Measurements from ENCODE around the gene HNRNPU. TPM values are rescaled to one million over a fixed set of nuclear protein-coding genes. Genes with fewer than 3 reads are reported as not detected.

HNRNPU gene
- total and polyA plus RNA-seq, 2 experiments from 2014 or later, result 166 to 226 TPM

DNA sequence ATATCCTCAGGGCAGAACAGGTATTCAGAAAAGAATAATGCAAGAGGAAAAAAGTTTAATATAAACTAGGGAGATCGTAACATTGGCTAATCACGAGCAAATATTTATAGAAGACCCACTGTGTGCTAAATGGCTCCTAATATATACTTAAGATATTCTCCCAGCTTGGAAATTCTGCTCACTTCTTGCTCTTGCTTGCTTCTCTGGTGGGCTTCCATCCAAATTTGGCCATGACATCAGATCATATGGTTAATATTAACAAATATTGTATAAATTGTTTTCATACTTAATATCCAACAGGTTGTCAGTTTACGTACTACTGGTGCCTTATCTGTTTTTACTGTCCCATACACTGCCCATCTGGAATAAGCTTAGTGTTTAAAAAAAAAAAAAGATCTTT is 27.8 kb downstream of the HNRNPU start:
- H3K79me2 ChIP-seq (ENCODE audit: insufficient read depth), result peaks cover 58% of the 10 kb centered on the region
- no peaks in the 10 kb centered on the region for H4K20me1 ChIP-seq (ENCODE audit: insufficient read depth)
- H3K36me3 ChIP-seq (ENCODE audit: low read depth), result peaks cover 20% of the 10 kb centered on the region
- peak overlapping the region; percentile 95 for H3K4me3 ChIP-seq
- H3K9me3 ChIP-seq (ENCODE audit: low read depth), result no peaks in the 10 kb centered on the region
- DNase-seq, result peak; percentile 59
- TF ChIP-seq EZH2phosphoT487 (IDR thresholded peaks at IDR 0.05; ENCODE audit: insufficient read depth, low read depth) (no peak), EZH2 (IDR thresholded peaks at IDR 0.05; ENCODE audit: insufficient read depth, poor library complexity, severe bottlenecking) (no peak)
- peaks cover 72% of the 10 kb centered on the region for H3F3A ChIP-seq (ENCODE audit: insufficient read depth)
- H3K27me3 ChIP-seq (replicated peaks; ENCODE audit: insufficient read depth), result no peaks in the 10 kb centered on the region
- peaks cover 25% of the 10 kb centered on the region for H3K4me1 ChIP-seq (ENCODE audit: insufficient read depth)
- H3K27ac ChIP-seq, result peak overlapping the region; percentile 99
- peak overlapping the region; percentile 80; the same call in 1 of the 2 replicates for H2AFZ ChIP-seq
- whole genome bisulfite sequencing, 2 experiments (ENCODE audit: low coverage in 1 of 2, low lambda C conversion rate in 2 of 2, missing lambda C conversion rate in 2 of 2), result 3 to 4% methylated on average over 3 of the region's 3 CpGs
- H3K9ac ChIP-seq, result peak overlapping the region; percentile 98
- H3K4me2 ChIP-seq (ENCODE audit: unreplicated experiment), result peak overlapping the region; percentile 99
- no peaks in the 10 kb centered on the region for H3K9me2 ChIP-seq (ENCODE audit: insufficient read depth)
- in situ Hi-C loops (cut with MboI), result no loop called here

DNA sequence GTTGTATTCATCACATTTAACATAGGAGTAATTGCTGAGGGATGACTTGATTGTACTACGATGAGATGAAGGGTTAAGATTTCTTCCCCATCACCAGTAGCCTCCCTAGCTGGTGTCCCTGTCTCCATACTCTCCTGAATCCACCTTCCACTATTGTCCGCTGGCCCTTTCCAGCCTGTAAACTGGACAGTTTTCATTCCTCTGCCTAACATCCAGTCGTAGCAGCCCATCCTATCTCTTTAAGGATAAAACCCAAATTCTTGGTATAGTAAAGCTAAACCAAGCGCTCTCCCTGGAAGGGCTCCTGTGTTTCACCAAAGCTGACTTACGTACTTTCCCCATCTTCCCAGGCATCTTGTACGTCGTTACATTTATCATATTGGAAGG is 28.2 kb downstream of the HNRNPU start:
- H3K9me3 ChIP-seq (ENCODE audit: low read depth), result no peaks in the 10 kb centered on the region
- H4K20me1 ChIP-seq (ENCODE audit: insufficient read depth), result no peaks in the 10 kb centered on the region
- peak overlapping the region; percentile 80 for H2AFZ ChIP-seq
- DNase-seq, result peak; percentile 60
- no peaks in the 10 kb centered on the region for H3K27me3 ChIP-seq (replicated peaks; ENCODE audit: insufficient read depth)
- peaks cover 25% of the 10 kb centered on the region for H3K4me1 ChIP-seq (ENCODE audit: insufficient read depth)
- H3K36me3 ChIP-seq (ENCODE audit: low read depth), result peaks cover 15% of the 10 kb centered on the region
- TF ChIP-seq EZH2 (IDR thresholded peaks at IDR 0.05; ENCODE audit: insufficient read depth, poor library complexity, severe bottlenecking), result no peak
- TF ChIP-seq EZH2phosphoT487 (IDR thresholded peaks at IDR 0.05; ENCODE audit: insufficient read depth, low read depth), result no peak
- H3K79me2 ChIP-seq (ENCODE audit: insufficient read depth), result peaks cover 54% of the 10 kb centered on the region
- H3K4me3 ChIP-seq, result peak overlapping the region; percentile 95
- peak overlapping the region; percentile 99 for H3K27ac ChIP-seq
- H3K9ac ChIP-seq, result peak overlapping the region; percentile 98
- peaks cover 68% of the 10 kb centered on the region for H3F3A ChIP-seq (ENCODE audit: insufficient read depth)
- WGBS, 2 experiments (ENCODE audit: low coverage in 1 of 2, low lambda C conversion rate in 2 of 2, missing lambda C conversion rate in 2 of 2), result 2 to 3% methylated on average over 7 of the region's 7 CpGs
- in situ Hi-C loops (cut with MboI), result no loop called here
- no peaks in the 10 kb centered on the region for H3K9me2 ChIP-seq (ENCODE audit: insufficient read depth)
- H3K4me2 ChIP-seq (ENCODE audit: unreplicated experiment), result peak overlapping the region; percentile 99

DNA sequence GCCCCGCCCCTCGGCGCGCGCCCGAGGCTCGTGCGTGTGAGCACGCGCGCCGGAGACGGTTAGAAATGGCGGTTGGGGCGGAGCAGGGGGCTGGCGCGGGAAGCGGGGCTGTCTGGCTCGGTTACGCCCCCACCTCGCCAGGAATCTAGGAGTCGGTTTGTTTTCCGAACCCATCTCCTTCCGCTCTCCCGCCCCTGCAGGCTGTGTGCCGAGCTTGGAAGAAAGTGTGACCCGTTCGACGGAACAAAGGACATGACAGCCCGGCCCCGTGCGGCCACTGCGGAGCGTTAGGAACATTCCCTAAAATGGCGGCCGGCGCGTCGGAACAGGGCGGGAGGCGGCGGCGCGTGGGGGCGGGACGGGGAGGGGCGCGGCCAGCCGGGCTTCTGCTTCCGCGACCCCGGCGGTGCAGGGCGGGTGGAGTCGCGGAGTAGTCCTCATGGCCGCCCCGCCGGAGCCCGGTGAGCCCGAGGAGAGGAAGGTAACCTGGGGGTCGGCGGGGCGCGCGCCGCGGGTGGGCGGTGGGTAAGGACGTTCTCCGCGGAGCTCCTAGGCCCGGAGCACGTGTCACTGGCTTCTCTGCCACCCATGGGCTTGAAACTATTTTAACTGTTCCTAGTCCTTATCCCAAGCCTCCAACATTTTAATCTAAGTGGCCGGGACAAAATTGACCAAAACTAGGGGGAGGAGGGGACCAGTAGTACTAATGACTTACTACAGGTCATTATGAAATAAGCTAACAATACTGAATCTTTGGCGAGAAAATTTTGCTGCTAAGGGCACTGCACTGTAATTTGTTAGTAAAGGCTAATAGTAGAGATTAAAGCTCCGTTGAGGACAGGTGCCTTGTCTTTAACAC is 28.8 kb downstream of the HNRNPU start, which contains the start of gene COX20:
Gene COX20, plus strand, starts transcription at position 383 of the 859 bp plus-strand sequence. Its CDS starts 57 bp downstream, at position 440.
- H3K4me2 ChIP-seq (ENCODE audit: unreplicated experiment), result peak within 1 kb of the TSS; percentile 99
- TF ChIP-seq EZH2phosphoT487 (IDR thresholded peaks at IDR 0.05; ENCODE audit: insufficient read depth, low read depth), result no peak
- H3K4me1 ChIP-seq (ENCODE audit: insufficient read depth), result peaks cover 25% of the 10 kb centered on the region
- 1 to 2% methylated on average over 23 to 44 of the region's 77 CpGs for WGBS, 2 experiments (ENCODE audit: low coverage in 1 of 2, low lambda C conversion rate in 2 of 2, missing lambda C conversion rate in 2 of 2)
- H3K27ac ChIP-seq, result peak within 1 kb of the TSS; percentile 99
- peaks cover 63% of the 10 kb centered on the region for H3F3A ChIP-seq (ENCODE audit: insufficient read depth)
- H3K4me3 ChIP-seq, result peak within 1 kb of the TSS; percentile 95
- H3K9me2 ChIP-seq (ENCODE audit: insufficient read depth), result no peaks in the 10 kb centered on the region
- H3K27me3 ChIP-seq (replicated peaks; ENCODE audit: insufficient read depth), result no peaks in the 10 kb centered on the region
- peaks cover 47% of the 10 kb centered on the region for H3K79me2 ChIP-seq (ENCODE audit: insufficient read depth)
- H3K9me3 ChIP-seq (ENCODE audit: low read depth), result no peaks in the 10 kb centered on the region
- H3K36me3 ChIP-seq (ENCODE audit: low read depth), result peaks cover 9% of the 10 kb centered on the region
- no peaks in the 10 kb centered on the region for H4K20me1 ChIP-seq (ENCODE audit: insufficient read depth)
- H3K9ac ChIP-seq, result peak within 1 kb of the TSS; percentile 98
- in situ Hi-C loops (cut with MboI), result no loop called here
- peak within 1 kb of the TSS; percentile 80 for H2AFZ ChIP-seq
- peak; percentile 95 for DNase-seq

DNA sequence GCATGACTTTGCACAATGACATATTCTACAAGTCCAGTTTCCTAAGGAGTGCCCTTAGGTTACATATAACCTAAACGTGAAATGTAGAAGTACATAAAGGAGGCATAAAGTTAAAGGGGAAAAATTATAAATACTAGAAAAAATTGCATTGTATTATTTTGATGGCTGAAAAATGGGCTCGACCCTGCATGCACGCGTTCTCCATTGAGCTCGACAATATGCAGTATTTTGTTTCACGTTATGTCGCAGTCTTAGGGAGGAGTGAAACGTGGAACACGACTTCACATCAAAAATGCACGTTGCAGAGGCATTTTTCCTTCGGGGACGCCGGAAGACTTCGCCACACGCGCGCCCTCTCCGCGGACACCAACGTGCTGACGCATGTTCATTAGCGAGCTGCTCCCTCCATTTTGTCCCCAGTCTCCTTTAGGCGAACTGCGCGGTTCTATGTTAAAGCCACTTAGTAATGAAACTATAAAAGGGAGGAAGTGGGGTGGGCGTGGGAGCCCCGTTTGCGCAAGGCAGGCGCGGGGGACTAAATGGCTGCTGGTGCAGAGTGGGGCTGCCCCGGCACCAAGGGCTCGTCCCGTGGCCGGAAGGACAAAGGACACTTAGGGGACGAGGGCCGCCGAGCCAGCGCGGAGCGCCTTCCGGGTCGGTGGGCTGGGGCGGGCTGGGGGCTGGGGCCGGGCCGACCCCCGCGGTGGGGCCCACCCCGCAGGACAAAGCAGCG is 29.6 kb downstream of the HNRNPU start:
- peak; percentile 95 for DNase-seq

More for the DNA sequence above, 29.6 kb downstream of the HNRNPU start:
- peak overlapping the region; percentile 99 for H3K27ac ChIP-seq
- in situ Hi-C loops (cut with MboI), result no loop called here
- H3K36me3 ChIP-seq (ENCODE audit: low read depth), result peaks cover 3% of the 10 kb centered on the region
- H3K9ac ChIP-seq, result peak overlapping the region; percentile 98
- H3K4me1 ChIP-seq (ENCODE audit: insufficient read depth), result peaks cover 25% of the 10 kb centered on the region
- TF ChIP-seq EZH2 (IDR thresholded peaks at IDR 0.05; ENCODE audit: insufficient read depth, poor library complexity, severe bottlenecking) (no peak), EZH2phosphoT487 (IDR thresholded peaks at IDR 0.05; ENCODE audit: insufficient read depth, low read depth) (no peak)
- peak overlapping the region; percentile 80 for H2AFZ ChIP-seq
- peaks cover 39% of the 10 kb centered on the region for H3K79me2 ChIP-seq (ENCODE audit: insufficient read depth)
- H3K4me3 ChIP-seq, result peak overlapping the region; percentile 95
- H4K20me1 ChIP-seq (ENCODE audit: insufficient read depth), result no peaks in the 10 kb centered on the region
- H3K27me3 ChIP-seq (replicated peaks; ENCODE audit: insufficient read depth), result no peaks in the 10 kb centered on the region
- no peaks in the 10 kb centered on the region for H3K9me2 ChIP-seq (ENCODE audit: insufficient read depth)
- peaks cover 55% of the 10 kb centered on the region for H3F3A ChIP-seq (ENCODE audit: insufficient read depth)
- peak overlapping the region; percentile 99 for H3K4me2 ChIP-seq (ENCODE audit: unreplicated experiment)
- no peaks in the 10 kb centered on the region for H3K9me3 ChIP-seq (ENCODE audit: low read depth)
- 2 to 3% methylated on average over 31 to 39 of the region's 49 CpGs for WGBS, 2 experiments (ENCODE audit: low coverage in 1 of 2, low lambda C conversion rate in 2 of 2, missing lambda C conversion rate in 2 of 2)

All from GM23248 (cell line).